ENCODE results near the gene PGAM2.

The PGAM2 gene

DNA sequence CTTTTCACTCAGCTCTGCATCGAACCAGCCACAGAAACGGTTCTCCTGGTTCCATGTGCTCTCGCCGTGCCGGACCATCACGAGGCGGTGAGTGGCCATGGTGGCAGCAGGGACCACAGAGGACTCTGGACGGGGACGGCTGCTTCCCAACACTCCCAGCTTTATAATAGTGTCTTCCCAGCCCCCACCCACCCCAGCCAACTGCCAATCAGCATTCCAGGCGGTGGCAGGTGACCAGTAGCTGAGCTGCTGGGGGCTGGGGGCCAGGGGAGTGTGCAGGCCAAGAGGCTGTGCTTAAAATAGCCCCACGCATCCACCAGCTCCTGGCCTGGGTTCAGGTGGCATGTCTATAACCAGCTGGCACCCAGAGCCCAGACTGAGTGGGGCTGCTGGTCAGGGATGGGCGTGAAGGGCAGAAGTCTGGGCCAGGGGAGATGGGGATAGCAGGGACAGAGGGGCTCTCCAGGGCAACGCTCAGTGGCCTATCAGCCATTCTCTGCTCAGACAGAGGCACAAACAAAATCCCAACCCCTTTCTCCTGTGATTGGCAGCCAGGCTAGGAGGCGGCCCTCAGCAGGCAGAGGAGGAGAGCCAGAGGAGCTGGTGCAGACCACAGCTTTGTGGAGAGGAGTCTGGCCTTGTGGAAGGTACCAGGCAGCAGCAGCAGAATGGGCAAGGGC is at the start of gene PGAM2:
TSS of gene PGAM2 (minus strand) at position 137 of the 680 bp plus-strand sequence. CDS start at position 99, 38 bp downstream.
- TF ChIP-seq CTCF (conservative IDR thresholded peaks at IDR 0.05; ENCODE audit: low read length) = no peak
- DNase-seq (ENCODE audit: low read depth) = no peak
- H3K4me3 ChIP-seq (ENCODE audit: low read length) = no peak within 1 kb of the TSS

- no peak overlapping the region for H3K4me3 ChIP-seq (ENCODE audit: low read length)
- TF ChIP-seq CTCF (conservative IDR thresholded peaks at IDR 0.05; ENCODE audit: low read length) = no peak
- DNase-seq (ENCODE audit: low read depth) = no peak
Measured at GRCh38 chr7:44114586-44115310, 49.4 kb upstream of the PGAM2 start.

DNA sequence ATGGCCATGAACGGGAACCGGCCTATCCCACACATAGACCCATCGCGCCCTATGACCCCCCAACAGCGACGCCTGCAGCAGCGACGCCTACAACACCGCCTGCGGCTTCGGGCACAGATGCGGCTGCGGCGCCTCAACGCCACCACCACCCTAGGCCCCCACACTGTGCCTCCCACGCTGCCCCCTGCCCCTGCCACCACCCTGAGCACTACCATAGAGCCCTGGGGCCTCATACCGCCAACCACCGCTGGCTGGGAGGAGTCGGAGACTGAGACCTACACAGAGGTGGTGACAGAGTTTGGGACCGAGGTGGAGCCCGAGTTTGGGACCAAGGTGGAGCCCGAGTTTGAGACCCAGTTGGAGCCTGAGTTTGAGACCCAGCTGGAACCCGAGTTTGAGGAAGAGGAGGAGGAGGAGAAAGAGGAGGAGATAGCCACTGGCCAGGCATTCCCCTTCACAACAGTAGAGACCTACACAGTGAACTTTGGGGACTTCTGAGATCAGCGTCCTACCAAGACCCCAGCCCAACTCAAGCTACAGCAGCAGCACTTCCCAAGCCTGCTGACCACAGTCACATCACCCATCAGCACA is 48.5 kb upstream of the PGAM2 start:
- no peak for TF ChIP-seq CTCF (conservative IDR thresholded peaks at IDR 0.05; ENCODE audit: low read length)
- no peak overlapping the region for H3K4me3 ChIP-seq (ENCODE audit: low read length)
- DNase-seq (ENCODE audit: low read depth) = no peak

DNA sequence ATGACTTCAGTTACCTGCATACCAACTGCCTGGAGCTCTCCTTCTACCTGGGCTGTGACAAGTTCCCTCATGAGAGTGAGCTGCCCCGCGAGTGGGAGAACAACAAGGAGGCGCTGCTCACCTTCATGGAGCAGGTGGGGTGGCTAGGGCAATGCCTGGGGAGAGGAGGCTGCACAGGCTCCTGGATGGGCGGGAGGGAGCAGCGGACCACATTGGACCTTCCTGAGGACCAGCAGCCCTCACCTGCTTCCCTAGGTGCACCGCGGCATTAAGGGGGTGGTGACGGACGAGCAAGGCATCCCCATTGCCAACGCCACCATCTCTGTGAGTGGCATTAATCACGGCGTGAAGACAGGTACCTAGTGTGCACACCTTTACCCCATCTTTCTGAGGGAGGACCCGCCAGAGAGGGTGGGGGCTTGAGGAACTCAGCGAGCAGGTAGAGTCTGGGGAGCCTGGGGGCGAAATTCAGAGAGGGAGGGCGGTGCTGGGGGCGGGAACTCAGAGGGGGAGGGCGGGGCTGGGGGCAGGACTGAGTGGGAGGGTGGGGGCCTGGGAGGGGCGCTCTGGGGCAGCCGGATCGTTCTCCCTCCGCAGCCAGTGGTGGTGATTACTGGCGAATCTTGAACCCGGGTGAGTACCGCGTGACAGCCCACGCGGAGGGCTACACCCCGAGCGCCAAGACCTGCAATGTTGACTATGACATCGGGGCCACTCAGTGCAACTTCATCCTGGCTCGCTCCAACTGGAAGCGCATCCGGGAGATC is 47.8 kb upstream of the PGAM2 start:
- no peak for TF ChIP-seq CTCF (conservative IDR thresholded peaks at IDR 0.05; ENCODE audit: low read length)
- DNase-seq (ENCODE audit: low read depth) = no peak
- H3K4me3 ChIP-seq (ENCODE audit: low read length) = no peak overlapping the region

DNA sequence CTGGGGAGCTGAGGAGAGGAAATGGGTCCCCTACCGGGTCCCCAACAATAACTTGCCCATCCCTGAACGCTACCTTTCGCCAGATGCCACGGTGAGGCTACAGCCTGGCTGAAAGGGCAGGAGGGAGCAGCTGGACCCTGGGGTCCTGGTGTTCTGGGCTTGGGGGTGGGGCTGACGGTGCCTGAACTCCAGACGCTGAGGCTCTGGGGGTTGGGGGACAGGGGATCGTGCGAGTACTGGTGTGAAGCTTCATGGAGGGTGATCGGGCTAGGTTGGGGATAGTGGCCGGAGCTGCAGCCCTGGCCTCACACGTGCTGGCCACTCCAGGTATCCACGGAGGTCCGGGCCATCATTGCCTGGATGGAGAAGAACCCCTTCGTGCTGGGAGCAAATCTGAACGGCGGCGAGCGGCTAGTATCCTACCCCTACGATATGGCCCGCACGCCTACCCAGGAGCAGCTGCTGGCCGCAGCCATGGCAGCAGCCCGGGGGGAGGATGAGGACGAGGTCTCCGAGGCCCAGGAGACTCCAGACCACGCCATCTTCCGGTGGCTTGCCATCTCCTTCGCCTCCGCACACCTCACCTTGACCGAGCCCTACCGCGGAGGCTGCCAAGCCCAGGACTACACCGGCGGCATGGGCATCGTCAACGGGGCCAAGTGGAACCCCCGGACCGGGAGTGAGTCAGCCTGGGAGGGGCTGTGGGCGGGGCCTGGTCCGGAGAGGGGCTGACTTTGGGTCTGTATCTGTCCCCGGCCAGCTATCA is 47.0 kb upstream of the PGAM2 start:
- TF ChIP-seq CTCF (conservative IDR thresholded peaks at IDR 0.05; ENCODE audit: low read length) = no peak
- DNase-seq (ENCODE audit: low read depth) = no peak
- no peak overlapping the region for H3K4me3 ChIP-seq (ENCODE audit: low read length)

DNA sequence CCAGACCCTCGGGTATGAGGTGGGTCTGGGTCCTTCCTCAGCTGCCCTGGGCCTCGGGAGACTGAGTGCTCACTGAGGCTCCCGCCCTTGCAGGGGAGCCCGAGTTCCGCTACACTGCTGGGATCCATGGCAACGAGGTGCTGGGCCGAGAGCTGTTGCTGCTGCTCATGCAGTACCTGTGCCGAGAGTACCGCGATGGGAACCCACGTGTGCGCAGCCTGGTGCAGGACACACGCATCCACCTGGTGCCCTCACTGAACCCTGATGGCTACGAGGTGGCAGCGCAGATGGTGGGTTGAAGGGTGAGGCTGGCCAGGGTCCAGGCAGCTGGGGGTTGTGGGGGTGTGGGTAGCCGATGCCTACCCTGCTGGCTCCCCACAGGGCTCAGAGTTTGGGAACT is 46.4 kb upstream of the PGAM2 start:
- H3K4me3 ChIP-seq (ENCODE audit: low read length) = no peak overlapping the region
- no peak for TF ChIP-seq CTCF (conservative IDR thresholded peaks at IDR 0.05; ENCODE audit: low read length)
- no peak for DNase-seq (ENCODE audit: low read depth)

All from AG10803 (cell line).